ENCODE results near the gene ACTR8.

ACTR8 gene

GRCh38 chr3:53826048-53826447 lies 55.9 kb downstream of the ACTR8 start:
- Histone ChIP-seq H3K4me3 (ENCODE audit: low read depth in 1 of 2, low read length in 1 of 2) (no peak overlapping the region), H3K36me3 (no peaks in the 10 kb centered on the region), H3K27ac (no peak overlapping the region), H3K27me3 (no peaks in the 10 kb centered on the region), H3K9me3 (no peaks in the 10 kb centered on the region), H3K4me1 (ENCODE audit: control insufficient read depth in 1 of 2, insufficient read depth in 1 of 2, low read depth in 1 of 2, low read length in 1 of 2) (peaks cover 29 to 33% of the 10 kb centered on the region in 2 experiments)
- no peak for TF ChIP-seq CTCF (IDR thresholded peaks at IDR 0.05)

GRCh38 chr3:53824795-53825194 lies 57.2 kb downstream of the ACTR8 start:
- Histone ChIP-seq H3K4me3 (ENCODE audit: low read depth in 1 of 2, low read length in 1 of 2) (no peak overlapping the region), H3K4me1 (ENCODE audit: control insufficient read depth in 1 of 2, insufficient read depth in 1 of 2, low read depth in 1 of 2, low read length in 1 of 2) (peaks cover 17 to 21% of the 10 kb centered on the region in 2 experiments), H3K9me3 (no peaks in the 10 kb centered on the region), H3K27ac (no peak overlapping the region), H3K27me3 (no peaks in the 10 kb centered on the region), H3K36me3 (no peaks in the 10 kb centered on the region)
- no peak for TF ChIP-seq CTCF (IDR thresholded peaks at IDR 0.05)

GRCh38 chr3:53823956-53824657 lies 57.8 kb downstream of the ACTR8 start:
- no peaks in the 10 kb centered on the region for H3K27me3 ChIP-seq
- H3K4me1 ChIP-seq (ENCODE audit: control insufficient read depth in 1 of 2, insufficient read depth in 1 of 2, low read depth in 1 of 2, low read length in 1 of 2) = peaks cover 10 to 14% of the 10 kb centered on the region in 2 experiments
- no peaks in the 10 kb centered on the region for H3K9me3 ChIP-seq
- no peak overlapping the region for H3K27ac ChIP-seq
- no peak overlapping the region for H3K4me3 ChIP-seq (ENCODE audit: low read depth in 1 of 2, low read length in 1 of 2)
- no peak for TF ChIP-seq CTCF (IDR thresholded peaks at IDR 0.05)
- H3K36me3 ChIP-seq = peaks cover 3% of the 10 kb centered on the region

- peaks cover 5% of the 10 kb centered on the region for H3K36me3 ChIP-seq
- TF ChIP-seq CTCF (IDR thresholded peaks at IDR 0.05) = no peak
- H3K4me1 ChIP-seq (ENCODE audit: control insufficient read depth in 1 of 2, insufficient read depth in 1 of 2, low read depth in 1 of 2, low read length in 1 of 2) = peaks cover 2 to 6% of the 10 kb centered on the region in 2 experiments
- no peaks in the 10 kb centered on the region for H3K27me3 ChIP-seq
- H3K9me3 ChIP-seq = no peaks in the 10 kb centered on the region
- no peak overlapping the region for H3K27ac ChIP-seq
- no peak overlapping the region for H3K4me3 ChIP-seq (ENCODE audit: low read depth in 1 of 2, low read length in 1 of 2)
These were observed 58.7 kb downstream of the ACTR8 start for GRCh38 chr3:53823026-53823955.

DNA sequence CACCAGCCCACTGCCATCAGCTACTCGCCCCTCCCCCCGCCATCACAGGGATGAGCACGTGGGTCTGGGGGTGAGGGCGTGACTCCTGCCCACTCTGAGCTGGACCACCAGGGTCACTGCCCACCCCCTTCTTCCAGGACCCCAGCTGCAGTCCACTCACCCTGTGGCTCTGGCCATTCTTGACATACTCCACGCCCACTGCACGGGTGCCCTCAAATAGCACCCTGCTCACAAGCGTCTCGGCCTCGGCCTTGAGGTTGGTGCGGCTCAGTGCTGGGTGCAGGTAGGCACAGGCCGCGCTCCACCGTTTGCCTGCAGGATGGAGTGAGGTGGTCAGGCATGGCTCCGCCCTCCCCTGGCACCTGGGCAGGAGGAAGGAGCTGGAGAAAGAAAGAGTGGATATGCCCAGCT lies 59.6 kb downstream of the ACTR8 start:
- TF ChIP-seq CTCF (IDR thresholded peaks at IDR 0.05) = no peak
- peaks cover 8% of the 10 kb centered on the region for H3K36me3 ChIP-seq
- no peaks in the 10 kb centered on the region for H3K4me1 ChIP-seq (ENCODE audit: control insufficient read depth in 1 of 2, insufficient read depth in 1 of 2, low read depth in 1 of 2, low read length in 1 of 2)
- H3K9me3 ChIP-seq = no peaks in the 10 kb centered on the region
- H3K27ac ChIP-seq = no peak overlapping the region
- H3K4me3 ChIP-seq (ENCODE audit: low read depth in 1 of 2, low read length in 1 of 2) = no peak overlapping the region
- peaks cover 8% of the 10 kb centered on the region for H3K27me3 ChIP-seq
